Tibial nerve (tissue), 4 donors: ENCODE measurements around the gene FXYD7.

Source experiments
- EP300 ChIP-seq, 2 donors: sonication (generic); formaldehyde crosslinking; IDR thresholded peaks; one replicate each; pipeline ENCODE4 v1.6.1; 2017; ENCODE audit warnings: antibody characterized with exemption in 2 of 2, mild to moderate bottlenecking in 1 of 2
- POLR2A ChIP-seq, 2 donors: fragments of 450-650 bp; IDR thresholded peaks; one replicate each; pipeline ENCODE4 v1.6.1; 2017; ENCODE audit warnings: antibody characterized with exemption in 2 of 2, mild to moderate bottlenecking in 2 of 2, moderate library complexity in 2 of 2
- TF ChIP-seq, protein P1 (sequence below), 5 experiments: fragments of 200-600 bp in 3 of 5; fragments of 450-650 bp in 2 of 5; sonication (generic) in 3 of 5; IDR thresholded peaks; one replicate each; pipeline ENCODE4 v1.5.1; 2016 to 2019; ENCODE audit warnings: antibody characterized with exemption in 5 of 5, mild to moderate bottlenecking in 3 of 5, moderate library complexity in 2 of 5

DNA sequence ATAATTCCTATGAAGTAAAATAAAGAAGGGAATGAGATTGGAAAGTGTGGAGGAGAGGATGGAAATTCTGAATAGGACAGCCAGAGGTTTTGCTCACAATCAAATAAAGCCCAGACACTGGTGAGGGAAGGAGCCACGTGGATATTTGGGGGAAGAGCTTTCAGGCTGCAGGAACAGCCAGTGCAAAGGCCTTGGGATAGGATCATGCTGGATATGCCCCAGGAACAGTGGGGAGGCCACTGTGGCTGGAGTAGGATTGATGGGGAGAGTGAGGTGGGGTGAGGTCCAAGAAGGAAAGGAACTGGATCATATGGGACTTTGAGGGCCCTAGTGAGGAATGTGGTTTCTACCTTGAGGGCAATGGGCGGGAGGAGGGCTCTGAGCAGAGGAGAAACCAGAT, 7.4 kb downstream of the FXYD7 start:
- TF ChIP-seq, protein P1, sequence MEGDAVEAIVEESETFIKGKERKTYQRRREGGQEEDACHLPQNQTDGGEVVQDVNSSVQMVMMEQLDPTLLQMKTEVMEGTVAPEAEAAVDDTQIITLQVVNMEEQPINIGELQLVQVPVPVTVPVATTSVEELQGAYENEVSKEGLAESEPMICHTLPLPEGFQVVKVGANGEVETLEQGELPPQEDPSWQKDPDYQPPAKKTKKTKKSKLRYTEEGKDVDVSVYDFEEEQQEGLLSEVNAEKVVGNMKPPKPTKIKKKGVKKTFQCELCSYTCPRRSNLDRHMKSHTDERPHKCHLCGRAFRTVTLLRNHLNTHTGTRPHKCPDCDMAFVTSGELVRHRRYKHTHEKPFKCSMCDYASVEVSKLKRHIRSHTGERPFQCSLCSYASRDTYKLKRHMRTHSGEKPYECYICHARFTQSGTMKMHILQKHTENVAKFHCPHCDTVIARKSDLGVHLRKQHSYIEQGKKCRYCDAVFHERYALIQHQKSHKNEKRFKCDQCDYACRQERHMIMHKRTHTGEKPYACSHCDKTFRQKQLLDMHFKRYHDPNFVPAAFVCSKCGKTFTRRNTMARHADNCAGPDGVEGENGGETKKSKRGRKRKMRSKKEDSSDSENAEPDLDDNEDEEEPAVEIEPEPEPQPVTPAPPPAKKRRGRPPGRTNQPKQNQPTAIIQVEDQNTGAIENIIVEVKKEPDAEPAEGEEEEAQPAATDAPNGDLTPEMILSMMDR (IDR thresholded peaks at IDR 0.05), result no peak
- TF ChIP-seq POLR2A (IDR thresholded peaks at IDR 0.05) (no peak), EP300 (IDR thresholded peaks at IDR 0.05) (no peak)
